ENCODE measurements around the gene TTC39C.

- TF ChIP-seq POLR2A (IDR thresholded peaks at IDR 0.05; ENCODE audit: control extremely low read depth in 1 of 2, low read depth in 2 of 2, low read length in 2 of 2) (no peak), ATF3 (IDR thresholded peaks at IDR 0.05; ENCODE audit: insufficient read depth, low read depth, low read length) (no peak), CTCF (IDR thresholded peaks at IDR 0.05; ENCODE audit: control extremely low read depth in 1 of 3, insufficient read depth in 1 of 3, low read depth in 1 of 3, low read length in 3 of 3) (no peak), TAF7 (optimal IDR thresholded peaks at IDR 0.05; ENCODE audit: borderline replicate concordance, low read depth, low read length) (no peak), CREB1 (IDR thresholded peaks at IDR 0.05) (no peak), EZH2 (IDR thresholded peaks at IDR 0.05; ENCODE audit: low read depth, low read length, severe bottlenecking) (no peak), SP1 (IDR thresholded peaks at IDR 0.05; ENCODE audit: low read depth, low read length) (no peak), MAX (IDR thresholded peaks at IDR 0.05) (no peak), SRF (IDR thresholded peaks at IDR 0.05; ENCODE audit: low read depth, low read length) (no peak), EGR1 (IDR thresholded peaks at IDR 0.05; ENCODE audit: borderline replicate concordance, low read depth, low read length) (no peak), PHF8 (conservative IDR thresholded peaks at IDR 0.05; ENCODE audit: low read depth, low read length) (no peak), JUN (IDR thresholded peaks at IDR 0.05; ENCODE audit: low read depth, low read length) (no peak)
Measured at GRCh38 chr18:24115628-24116027, 101.1 kb downstream of the TTC39C start.

Data from H1 (cell line).